Mucosa of descending colon (tissue), 3 donors: Measurements from ENCODE around the gene ELP5. TPM values are rescaled to one million over a fixed set of nuclear protein-coding genes. Genes with fewer than 3 reads are reported as not detected.
A peak's percentile ranks its signal among the peaks of the same experiment; 100 is the strongest.

Experiments used
- ATAC-seq: fragments of 200-7000 bp; cut with Tn5 transposase; one replicate; pipeline ENCODE4 v1.9.1; 2020; ENCODE audit warnings: mild to moderate bottlenecking, moderate library complexity
- DNase-seq, 3 donors: peaks; one replicate each; pipeline ENCODE4 v3.0.0-alpha.2; 2020
- H3K36me3 ChIP-seq: fragments of 200-600 bp; one replicate; pipeline ENCODE4 v1.8.0; 2021; ENCODE audit warnings: low read depth, mild to moderate bottlenecking
- H3K4me1 ChIP-seq: fragments of 200-600 bp; one replicate; pipeline ENCODE4 v1.8.0; 2021; ENCODE audit warnings: low read depth, mild to moderate bottlenecking
- H3K4me3 ChIP-seq: fragments of 200-600 bp; one replicate; pipeline ENCODE4 v1.8.0; 2021; ENCODE audit warnings: mild to moderate bottlenecking
- H3K9me3 ChIP-seq: fragments of 200-600 bp; one replicate; pipeline ENCODE4 v1.8.0; 2021; ENCODE audit warnings: mild to moderate bottlenecking
- intact Hi-C, 2 donors: fragments of 100-400 bp; cut with DNase I in 1 of 2; cut with micrococcal nuclease in 1 of 2; formaldehyde crosslinking; loops; one replicate each; pipeline versions ENCODE4 v1.11.0 to v1.11.1; 2022; cut with DNase I, micrococcal nuclease
- total RNA-seq, 3 donors: library from RNA; stranded (reverse); fragmentation: NEBNext Ultra II Directional in 2 of 3; extraction: Animal tissue kit (Norgen Biotek cat#: 25700) in 2 of 3; gene quantifications; one replicate each; pipeline versions ENCODE4 v1.2.1 to v1.2.4, GENCODE V29; 2021 to 2023
- TF ChIP-seq, protein P1 (sequence below): fragments of 200-600 bp; IDR thresholded peaks from one replicate; pipeline ENCODE4 v1.8.0; 2022; ENCODE audit warnings: antibody characterized with exemption, mild to moderate bottlenecking
- donor health status: DM: no; HTN: no; CAD: no; lungs with moderate emphysema.
- donor health status: DM: no; HTN: no; CAD: no.
- donor health status: DM: no; HTN: yes; CAD: no.

ELP5 gene
- total RNA-seq, 3 donors from 2014 or later, result 34.9 to 45.6 (median 42.2) TPM

GRCh38 chr17:7292729-7293128 is 40.7 kb downstream of the ELP5 start:
- intact Hi-C loops, result no loop called here
- Histone ChIP-seq H3K36me3 (no peaks in the 10 kb centered on the region), H3K4me3 (no peak overlapping the region), H3K4me1 (peaks cover 23% of the 10 kb centered on the region), H3K9me3 (no peaks in the 10 kb centered on the region)
- no peak for ATAC-seq
- TF ChIP-seq, protein P1, sequence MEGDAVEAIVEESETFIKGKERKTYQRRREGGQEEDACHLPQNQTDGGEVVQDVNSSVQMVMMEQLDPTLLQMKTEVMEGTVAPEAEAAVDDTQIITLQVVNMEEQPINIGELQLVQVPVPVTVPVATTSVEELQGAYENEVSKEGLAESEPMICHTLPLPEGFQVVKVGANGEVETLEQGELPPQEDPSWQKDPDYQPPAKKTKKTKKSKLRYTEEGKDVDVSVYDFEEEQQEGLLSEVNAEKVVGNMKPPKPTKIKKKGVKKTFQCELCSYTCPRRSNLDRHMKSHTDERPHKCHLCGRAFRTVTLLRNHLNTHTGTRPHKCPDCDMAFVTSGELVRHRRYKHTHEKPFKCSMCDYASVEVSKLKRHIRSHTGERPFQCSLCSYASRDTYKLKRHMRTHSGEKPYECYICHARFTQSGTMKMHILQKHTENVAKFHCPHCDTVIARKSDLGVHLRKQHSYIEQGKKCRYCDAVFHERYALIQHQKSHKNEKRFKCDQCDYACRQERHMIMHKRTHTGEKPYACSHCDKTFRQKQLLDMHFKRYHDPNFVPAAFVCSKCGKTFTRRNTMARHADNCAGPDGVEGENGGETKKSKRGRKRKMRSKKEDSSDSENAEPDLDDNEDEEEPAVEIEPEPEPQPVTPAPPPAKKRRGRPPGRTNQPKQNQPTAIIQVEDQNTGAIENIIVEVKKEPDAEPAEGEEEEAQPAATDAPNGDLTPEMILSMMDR, result no peak
- peak in 1 of 3 donors; percentile 41 for DNase-seq

- no peaks in the 10 kb centered on the region for H3K9me3 ChIP-seq
- TF ChIP-seq, protein P1, result no peak
- no peaks in the 10 kb centered on the region for H3K36me3 ChIP-seq
- intact Hi-C loops, result no loop called here
- peaks cover 23% of the 10 kb centered on the region for H3K4me1 ChIP-seq
- H3K4me3 ChIP-seq, result no peak overlapping the region
- peak in 2 of 3 donors; percentile 52 to 55 for DNase-seq
- no peak for ATAC-seq
These were observed 41.1 kb downstream of the ELP5 start for GRCh38 chr17:7293159-7293558.

DNA sequence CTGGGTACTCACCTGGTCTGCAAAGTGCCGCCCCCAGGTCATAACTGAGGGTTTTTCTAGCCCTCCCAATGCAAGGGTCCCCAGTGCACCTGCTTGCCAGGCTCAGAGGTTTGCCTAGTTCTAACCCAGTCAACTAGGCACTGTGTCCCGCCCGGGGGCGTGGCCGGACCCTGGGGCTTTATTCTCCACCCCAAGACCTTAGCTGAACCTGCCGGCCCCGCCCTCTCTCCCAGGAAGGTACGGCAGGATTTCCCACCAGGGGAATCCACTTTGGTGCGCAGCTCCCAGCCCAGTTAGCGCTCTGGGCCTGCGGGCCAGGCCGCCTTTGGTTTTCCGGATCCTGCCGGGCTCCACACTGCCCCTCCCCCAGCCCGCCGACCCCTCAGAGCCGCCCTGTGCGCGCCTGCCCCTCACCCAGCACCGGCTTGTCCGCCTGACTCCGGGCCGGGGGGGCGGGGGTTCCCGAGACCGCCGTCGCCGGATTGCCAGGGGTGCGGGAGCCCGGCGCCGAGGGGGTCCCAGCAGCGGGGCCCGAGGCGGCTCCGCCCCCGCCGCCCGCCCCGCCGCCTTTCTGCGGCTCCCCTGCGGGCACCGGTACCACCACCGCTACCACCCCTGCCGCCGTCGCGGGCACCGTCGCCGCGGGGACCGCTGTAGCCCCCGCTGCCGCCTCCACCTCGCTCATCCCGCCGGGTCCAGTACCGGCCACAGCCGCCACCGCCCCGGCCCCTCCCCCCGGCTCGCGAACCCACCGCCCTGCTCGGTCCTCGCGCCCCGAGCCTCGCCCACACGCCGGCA is 42.0 kb downstream of the ELP5 start:
- no peak overlapping the region for H3K4me3 ChIP-seq
- no peaks in the 10 kb centered on the region for H3K36me3 ChIP-seq
- H3K4me1 ChIP-seq, result peaks cover 23% of the 10 kb centered on the region
- intact Hi-C loops, result no loop called here
- TF ChIP-seq, protein P1, result no peak
- H3K9me3 ChIP-seq, result no peaks in the 10 kb centered on the region
- ATAC-seq (peak; percentile 67), DNase-seq (peak; percentile 93 to 97 (median 94))

GRCh38 chr17:7294614-7295153 is 42.7 kb downstream of the ELP5 start, which contains the start of gene YBX2:
Gene YBX2, minus strand, starts transcription at chr17:7294639. Its CDS starts 139 bp downstream, at chr17:7294500.
- no peaks in the 10 kb centered on the region for H3K36me3 ChIP-seq
- no peak within 1 kb of the TSS for H3K4me3 ChIP-seq
- TF ChIP-seq, protein P1, result no peak
- no peaks in the 10 kb centered on the region for H3K9me3 ChIP-seq
- intact Hi-C loops, result no loop called here
- H3K4me1 ChIP-seq, result peaks cover 23% of the 10 kb centered on the region
- peak; percentile 95 to 97 (median 95) for DNase-seq
- peak; percentile 87 for ATAC-seq

DNA sequence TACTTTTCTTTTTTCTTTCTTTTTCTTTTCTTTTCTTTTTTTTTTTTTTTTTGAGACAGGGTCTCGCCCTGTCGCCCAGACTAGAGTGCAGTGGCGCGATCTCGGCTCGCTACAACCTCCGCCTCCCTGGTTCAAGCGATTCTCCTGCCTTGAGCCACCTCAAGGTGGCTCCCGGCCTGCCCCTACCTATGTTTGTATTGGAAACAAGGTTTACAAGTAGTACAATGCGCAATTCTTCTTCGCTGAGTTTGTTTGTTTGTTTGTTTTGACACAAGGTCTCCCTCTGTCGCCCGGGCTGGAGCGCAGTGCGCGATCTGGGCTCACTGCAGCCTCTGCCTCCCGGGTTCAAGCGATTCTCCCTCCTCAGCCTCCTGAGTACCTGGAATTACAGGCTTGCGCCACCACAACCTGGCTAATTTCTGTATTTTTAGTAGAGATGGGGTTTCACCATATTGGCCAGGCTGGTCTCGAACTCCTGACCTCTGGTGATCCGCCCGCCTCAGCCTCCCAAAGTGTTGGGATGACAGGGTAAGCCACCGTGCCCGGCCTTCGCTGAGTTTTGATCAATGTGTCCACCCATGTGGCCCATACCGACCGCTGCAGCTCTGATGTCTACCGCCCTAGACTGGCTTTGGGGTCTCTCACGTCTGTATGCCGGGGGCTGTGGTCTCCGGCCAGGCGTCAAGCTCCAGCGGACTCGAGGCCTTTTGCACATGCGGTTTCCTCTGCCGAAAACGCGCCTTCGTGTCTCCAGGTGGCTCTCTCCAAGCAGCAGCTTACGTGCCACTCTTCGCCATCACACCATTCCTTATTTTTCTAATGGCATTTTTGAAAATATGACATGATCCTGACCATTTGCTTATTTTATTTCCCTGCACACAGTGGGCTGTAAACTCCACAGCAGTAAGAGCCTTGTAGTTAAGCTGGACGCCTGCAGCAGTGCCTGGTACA is 43.5 kb downstream of the ELP5 start:
- TF ChIP-seq, protein P1, result no peak
- Histone ChIP-seq H3K4me1 (peaks cover 23% of the 10 kb centered on the region), H3K4me3 (no peak overlapping the region), H3K9me3 (no peaks in the 10 kb centered on the region), H3K36me3 (no peaks in the 10 kb centered on the region)
- intact Hi-C loops, result no loop called here
- DNase-seq (peak in 2 of 3 donors; percentile 52 to 56), ATAC-seq (peak; percentile 25)
